GM19328 (cell line): ENCODE results near the gene TCF4.
A peak's percentile ranks its signal among the peaks of the same experiment; 100 is the strongest.

ENCODE experiments used
- ATAC-seq: cut with Tn5 transposase; IDR thresholded peaks from one replicate; pipeline ENCODE4 v1.9.1; 2021; ENCODE audit warnings: mild to moderate bottlenecking, moderate library complexity; ENCODE audit not compliant: unreplicated experiment

TCF4 gene

DNA sequence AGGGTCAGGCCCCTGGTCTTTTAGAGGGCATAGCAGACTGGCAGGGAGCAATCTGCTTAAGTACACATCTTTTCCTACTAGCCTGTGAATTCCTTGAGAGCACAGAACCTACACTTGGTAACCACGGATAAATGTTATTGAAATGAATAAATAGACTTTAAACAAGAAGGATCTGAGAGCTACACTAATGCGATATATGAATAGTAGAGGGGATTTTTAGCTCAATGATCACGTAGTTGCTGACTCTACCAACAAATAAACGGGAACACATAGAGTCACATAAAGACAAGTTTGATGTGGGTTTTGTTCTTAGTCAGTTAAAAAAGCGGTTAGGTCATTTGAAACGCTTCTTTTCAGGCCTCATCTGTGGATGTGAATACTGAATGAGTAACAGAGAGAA lies 338.4 kb downstream of the TCF4 start:
- ATAC-seq = no peak

GRCh38 chr18:55248495-55248894 lies 339.5 kb downstream of the TCF4 start:
- peak; percentile 35 for ATAC-seq

DNA sequence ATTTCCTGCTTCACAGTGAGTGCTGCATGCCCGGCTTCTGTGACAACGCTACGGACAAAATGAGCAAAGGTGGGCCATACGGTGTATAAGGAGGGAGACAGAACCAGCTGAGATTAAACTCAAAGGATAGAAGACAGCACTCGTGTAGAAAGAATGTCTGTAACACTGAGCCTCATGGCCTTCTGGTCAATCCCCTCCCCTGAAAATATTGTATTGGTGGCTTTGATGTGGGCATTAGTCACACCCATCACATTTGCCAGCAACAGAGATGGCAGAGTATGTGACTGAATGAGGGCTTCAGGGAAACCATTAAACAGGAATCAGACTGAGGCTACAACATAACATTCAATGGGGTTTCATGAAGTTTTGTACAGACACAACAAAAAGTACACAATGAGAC lies 341.0 kb downstream of the TCF4 start:
- ATAC-seq = no peak

- ATAC-seq = no peak
These were observed 341.7 kb downstream of the TCF4 start for GRCh38 chr18:55246278-55246677.

- ATAC-seq = no peak
These were observed 342.8 kb downstream of the TCF4 start for GRCh38 chr18:55245211-55245614.

- ATAC-seq = no peak
These were observed 343.4 kb downstream of the TCF4 start for GRCh38 chr18:55244546-55244945.

- ATAC-seq = no peak
These were observed 344.1 kb downstream of the TCF4 start for GRCh38 chr18:55243857-55244256.

GRCh38 chr18:55243255-55243654 lies 344.7 kb downstream of the TCF4 start:
- no peak for ATAC-seq

GRCh38 chr18:55240978-55241377 lies 347.0 kb downstream of the TCF4 start:
- no peak for ATAC-seq

GRCh38 chr18:55239740-55240139 lies 348.3 kb downstream of the TCF4 start:
- no peak for ATAC-seq

DNA sequence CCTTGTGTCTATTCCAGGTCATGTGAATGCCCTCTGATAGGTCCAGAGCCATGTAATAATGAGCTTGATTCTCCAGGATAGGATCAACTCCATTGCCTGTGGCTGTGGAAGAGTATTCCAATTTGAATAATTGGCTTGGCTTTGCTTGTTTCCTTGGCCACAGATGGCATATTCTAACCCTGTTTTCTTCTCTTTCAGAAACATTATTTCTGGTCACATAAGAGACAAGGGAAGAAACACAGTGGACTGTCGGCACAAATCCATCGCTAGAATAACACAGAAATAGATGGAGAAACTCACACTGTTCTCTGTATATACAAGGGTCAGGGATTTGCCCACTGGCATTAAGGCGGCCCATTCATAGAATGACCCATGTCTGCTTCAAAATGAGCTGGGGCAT lies 350.3 kb downstream of the TCF4 start:
- ATAC-seq = no peak

DNA sequence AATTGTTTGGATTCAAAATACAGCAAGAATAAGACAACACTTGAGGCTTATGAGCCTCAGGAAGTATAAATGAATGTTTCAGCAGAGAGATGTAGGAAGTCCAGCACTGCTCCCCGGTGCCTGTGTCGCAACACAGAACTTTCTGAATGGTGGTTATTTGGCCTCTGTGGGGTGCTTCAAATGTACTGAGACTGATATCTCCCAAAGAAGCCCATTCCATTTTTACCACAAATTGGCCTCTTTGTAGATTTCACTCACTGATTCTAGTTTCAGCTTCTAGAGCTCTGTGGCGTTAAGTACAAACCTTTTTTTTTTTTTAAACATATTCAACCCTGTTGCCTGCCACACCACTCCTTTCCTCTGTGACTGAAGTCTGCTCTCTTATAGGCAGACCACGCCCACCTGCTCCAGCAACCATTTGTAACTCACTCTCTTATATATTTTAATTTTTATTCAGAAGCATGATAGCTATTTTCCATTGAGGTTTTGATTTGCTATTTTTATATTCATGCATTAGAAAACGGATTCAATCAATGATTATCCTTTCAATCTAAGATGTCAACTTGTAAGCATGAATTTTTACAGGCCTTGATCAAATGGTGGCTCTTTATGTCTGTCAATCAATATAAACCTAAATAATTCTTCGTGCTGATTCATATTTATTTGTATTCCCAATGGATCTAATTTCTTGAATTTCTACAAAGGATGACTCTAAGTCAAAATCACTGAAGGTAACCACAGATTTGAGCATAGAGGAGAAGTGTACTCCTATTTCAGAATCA lies 351.7 kb downstream of the TCF4 start:
- peak; percentile 46 for ATAC-seq

DNA sequence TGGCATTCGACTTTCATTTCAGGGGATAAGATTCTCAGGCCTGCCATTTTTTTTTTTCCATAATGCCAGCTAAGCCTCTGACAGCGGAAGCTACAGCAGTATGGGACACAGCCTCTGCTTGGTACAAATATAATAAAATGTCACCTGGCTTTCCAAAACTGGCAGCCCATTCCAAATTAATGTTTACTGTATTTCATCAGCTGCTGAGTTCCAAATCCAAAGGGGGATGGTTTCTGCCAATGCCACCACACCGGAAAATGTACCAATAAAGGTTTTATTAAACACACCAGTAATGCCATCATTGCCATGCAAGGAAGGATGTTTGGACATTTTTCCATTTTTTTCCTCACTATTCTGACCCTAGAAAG lies 352.9 kb downstream of the TCF4 start:
- no peak for ATAC-seq

GRCh38 chr18:55234366-55235093 lies 353.5 kb downstream of the TCF4 start:
- peak; percentile 66 for ATAC-seq

- no peak for ATAC-seq
These were observed 354.1 kb downstream of the TCF4 start for GRCh38 chr18:55233857-55234256.

DNA sequence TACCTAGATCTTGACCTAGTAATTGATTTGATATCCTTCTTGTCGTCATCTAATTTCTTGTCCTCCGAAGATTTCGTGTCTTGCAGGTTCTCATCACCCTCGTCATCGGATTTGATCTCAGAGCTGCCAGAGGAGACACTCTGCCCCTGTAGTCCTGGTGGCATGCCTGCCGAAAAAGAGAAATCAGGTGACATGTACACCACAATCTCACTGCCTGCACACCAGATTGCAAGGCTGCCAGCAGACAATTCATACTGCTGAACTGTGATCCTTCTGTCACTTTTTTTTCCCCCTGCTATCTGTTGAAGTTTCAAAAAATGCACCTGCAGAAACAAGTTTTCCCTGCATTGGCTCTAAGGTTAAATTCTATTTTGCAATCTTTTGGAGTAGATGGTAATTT lies 355.5 kb downstream of the TCF4 start:
- no peak for ATAC-seq

GRCh38 chr18:55229682-55230081 lies 358.3 kb downstream of the TCF4 start:
- ATAC-seq = no peak

DNA sequence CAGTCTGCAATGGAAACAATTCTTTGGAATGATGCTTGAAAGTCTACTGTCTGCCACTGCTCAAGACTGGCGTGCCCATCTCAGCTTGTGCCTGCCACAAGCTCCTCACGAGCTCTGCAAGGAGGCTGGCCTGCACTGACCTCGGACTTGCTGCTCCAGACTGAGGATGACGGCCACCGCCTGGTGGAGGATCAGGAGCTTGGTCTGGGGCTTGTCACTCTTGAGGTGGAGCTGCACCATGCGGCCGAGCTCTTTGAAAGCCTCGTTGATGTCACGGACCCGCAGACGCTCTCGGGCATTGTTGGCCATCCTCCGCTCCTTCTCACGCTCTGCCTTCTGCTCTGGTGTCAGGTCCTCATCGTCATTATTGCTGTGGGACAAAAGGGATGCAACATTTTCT lies 359.3 kb downstream of the TCF4 start:
- no peak for ATAC-seq

GRCh38 chr18:55228191-55228590 lies 359.8 kb downstream of the TCF4 start:
- ATAC-seq = no peak

DNA sequence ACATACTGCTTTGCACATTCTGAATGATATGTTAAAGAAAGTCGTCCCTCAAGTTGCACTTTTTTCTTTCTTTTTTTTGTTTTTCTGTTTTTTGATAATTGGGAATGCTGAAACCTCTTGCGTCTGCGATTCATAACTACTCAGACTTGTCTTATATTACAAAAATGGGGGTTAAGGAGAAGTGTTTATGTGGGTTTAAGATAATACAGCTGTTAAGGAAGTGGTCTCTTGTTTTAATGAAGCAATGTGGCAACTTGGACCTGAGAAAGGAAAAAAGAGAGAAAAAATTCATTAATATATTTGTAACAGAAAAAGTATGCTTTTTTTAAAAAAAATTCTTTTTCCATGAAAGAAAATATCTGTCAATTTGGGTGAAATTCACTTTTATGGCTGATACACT lies 360.2 kb downstream of the TCF4 start:
- ATAC-seq = no peak

- no peak for ATAC-seq
These were observed 361.9 kb downstream of the TCF4 start for GRCh38 chr18:55226044-55226443.

DNA sequence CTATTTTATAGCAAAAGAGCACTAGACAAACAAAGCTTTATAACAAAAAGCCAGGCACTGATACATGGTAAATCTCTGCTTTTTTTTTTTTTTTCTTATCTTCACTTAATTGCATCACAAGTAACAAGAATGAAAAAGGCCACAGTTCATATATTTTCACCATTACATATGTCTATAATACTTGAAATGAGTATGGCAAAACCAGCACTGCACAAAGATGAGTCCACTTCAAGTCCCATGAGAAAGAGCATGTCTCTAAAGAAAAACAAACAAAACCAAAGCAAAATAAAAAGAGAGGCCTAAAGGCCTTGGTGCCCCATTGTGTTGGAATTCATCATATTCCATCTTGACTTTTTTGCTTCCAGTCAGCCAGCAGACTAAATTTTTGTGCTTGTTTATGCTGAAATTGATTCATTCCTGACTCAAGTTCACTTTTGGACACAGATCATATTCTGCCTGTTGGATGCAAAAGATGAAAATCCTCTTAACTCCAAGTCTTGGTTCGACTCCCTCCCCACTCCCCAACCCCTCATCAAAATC lies 363.8 kb downstream of the TCF4 start:
- ATAC-seq = no peak
